Type B pancreatic cell (in vitro differentiated cells): ENCODE measurements around the gene RHOF. TPM values are rescaled to one million over a fixed set of nuclear protein-coding genes. Genes with fewer than 3 reads are reported as not detected.

Experiments
- DNase-seq: peaks from one replicate; pipeline ENCODE4 v3.0.0; 2021; ENCODE audit warnings: mixed read lengths; ENCODE audit not compliant: unreplicated experiment; ENCODE audit errors: extremely low spot score
- H3K27ac Mint-ChIP-seq: 2 replicates; pipeline ENCODE4 v1.8.0; 2021; ENCODE audit warnings: mild to moderate bottlenecking, mixed read lengths
- H3K27me3 Mint-ChIP-seq: 2 replicates; pipeline ENCODE4 v1.8.0; 2021; ENCODE audit warnings: mixed read lengths
- H3K36me3 Mint-ChIP-seq: 2 replicates; pipeline ENCODE4 v1.8.0; 2021; ENCODE audit warnings: mixed read lengths
- H3K4me1 Mint-ChIP-seq: one replicate; pipeline ENCODE4 v1.8.0; 2021; ENCODE audit warnings: mixed read lengths; ENCODE audit not compliant: unreplicated experiment
- H3K4me3 Mint-ChIP-seq: 2 replicates; pipeline ENCODE4 v1.8.0; 2021; ENCODE audit warnings: mild to moderate bottlenecking, mixed read lengths
- H3K9me3 Mint-ChIP-seq: 2 replicates; pipeline ENCODE4 v1.8.0; 2021; ENCODE audit warnings: mixed read lengths
- total RNA-seq: library from RNA; stranded (reverse); gene quantifications from 2 replicates; pipeline ENCODE4 v1.2.1, GENCODE V29; 2021; ENCODE audit warnings: low replicate concordance
- TF ChIP-seq, protein P1 (sequence below): fragments of 200-600 bp; sonication (generic); conservative IDR thresholded peaks from 2 replicates; pipeline ENCODE4 v1.5.0; 2021; ENCODE audit warnings: antibody characterized with exemption, mild to moderate bottlenecking

The RHOF gene
- total RNA-seq, 1 donor from 2014 or later: 26.0 TPM

DNA sequence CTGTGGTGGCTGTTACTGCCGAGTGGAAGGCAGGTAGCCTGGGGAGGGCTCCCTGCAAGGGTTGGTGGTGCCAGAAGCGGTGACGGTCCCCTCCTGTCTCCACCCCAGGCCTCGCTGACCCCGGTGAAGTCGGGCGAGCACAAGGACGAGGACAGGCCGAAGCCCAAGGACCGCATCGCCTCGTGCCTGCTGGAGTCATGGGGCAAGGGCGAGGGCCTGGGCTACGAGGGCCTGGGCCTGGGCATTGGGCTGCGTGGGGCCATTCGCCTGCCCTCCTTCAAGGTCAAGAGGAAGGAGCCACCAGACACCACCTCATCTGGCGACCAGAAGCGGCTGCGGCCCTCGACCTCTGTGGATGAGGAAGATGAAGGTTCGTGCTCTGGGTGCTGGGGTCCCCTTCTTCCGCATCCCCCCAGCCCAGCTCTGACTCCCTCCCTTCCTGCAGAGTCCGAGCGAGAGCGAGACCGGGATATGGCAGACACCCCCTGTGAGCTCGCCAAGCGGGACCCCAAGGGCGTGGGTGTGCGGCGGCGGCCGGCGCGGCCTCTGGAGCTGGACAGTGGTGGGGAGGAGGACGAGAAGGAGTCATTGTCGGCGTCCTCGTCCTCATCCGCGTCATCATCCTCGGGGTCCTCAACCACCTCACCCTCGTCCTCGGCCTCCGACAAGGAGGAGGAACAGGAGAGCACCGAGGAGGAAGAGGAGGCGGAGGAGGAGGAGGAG lies 23.6 kb upstream of the RHOF start:
- Mint-ChIP-seq H3K4me3 (no peak overlapping the region), H3K36me3 (peaks cover 11% of the 10 kb centered on the region), H3K27me3 (no peaks in the 10 kb centered on the region), H3K9me3 (no peaks in the 10 kb centered on the region), H3K27ac (no peak overlapping the region), H3K4me1 (peaks cover 13% of the 10 kb centered on the region)
- TF ChIP-seq, protein P1, sequence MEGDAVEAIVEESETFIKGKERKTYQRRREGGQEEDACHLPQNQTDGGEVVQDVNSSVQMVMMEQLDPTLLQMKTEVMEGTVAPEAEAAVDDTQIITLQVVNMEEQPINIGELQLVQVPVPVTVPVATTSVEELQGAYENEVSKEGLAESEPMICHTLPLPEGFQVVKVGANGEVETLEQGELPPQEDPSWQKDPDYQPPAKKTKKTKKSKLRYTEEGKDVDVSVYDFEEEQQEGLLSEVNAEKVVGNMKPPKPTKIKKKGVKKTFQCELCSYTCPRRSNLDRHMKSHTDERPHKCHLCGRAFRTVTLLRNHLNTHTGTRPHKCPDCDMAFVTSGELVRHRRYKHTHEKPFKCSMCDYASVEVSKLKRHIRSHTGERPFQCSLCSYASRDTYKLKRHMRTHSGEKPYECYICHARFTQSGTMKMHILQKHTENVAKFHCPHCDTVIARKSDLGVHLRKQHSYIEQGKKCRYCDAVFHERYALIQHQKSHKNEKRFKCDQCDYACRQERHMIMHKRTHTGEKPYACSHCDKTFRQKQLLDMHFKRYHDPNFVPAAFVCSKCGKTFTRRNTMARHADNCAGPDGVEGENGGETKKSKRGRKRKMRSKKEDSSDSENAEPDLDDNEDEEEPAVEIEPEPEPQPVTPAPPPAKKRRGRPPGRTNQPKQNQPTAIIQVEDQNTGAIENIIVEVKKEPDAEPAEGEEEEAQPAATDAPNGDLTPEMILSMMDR: no peak
- no peak for DNase-seq

DNA sequence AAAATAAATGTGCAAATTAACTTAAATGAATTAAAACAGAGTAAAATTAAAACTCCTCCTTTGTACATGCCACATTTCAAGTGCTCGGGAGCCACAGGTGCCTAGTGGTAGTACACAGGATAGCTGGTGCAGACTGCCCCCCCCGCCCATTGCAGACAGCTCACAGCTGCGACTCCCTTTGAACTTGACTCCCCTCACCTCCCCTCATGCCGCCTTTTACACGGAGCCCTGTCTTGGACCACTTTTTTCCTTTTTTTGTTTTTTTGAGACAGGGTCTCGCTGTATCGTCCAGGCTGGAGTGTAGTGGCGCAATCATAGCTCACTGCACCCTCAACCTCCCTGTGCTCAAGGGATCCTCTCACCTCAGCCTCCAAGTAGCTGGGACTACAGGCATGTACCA lies 21.8 kb upstream of the RHOF start:
- Mint-ChIP-seq H3K36me3 (peaks cover 6% of the 10 kb centered on the region), H3K27ac (no peak overlapping the region), H3K9me3 (no peaks in the 10 kb centered on the region), H3K4me1 (peaks cover 19% of the 10 kb centered on the region), H3K27me3 (no peaks in the 10 kb centered on the region), H3K4me3 (peak overlapping the region; percentile 57)
- TF ChIP-seq, protein P1: no peak
- DNase-seq: no peak

- TF ChIP-seq, protein P1: no peak
- Mint-ChIP-seq H3K27me3 (no peaks in the 10 kb centered on the region), H3K9me3 (no peaks in the 10 kb centered on the region), H3K27ac (no peak overlapping the region), H3K4me1 (peaks cover 19% of the 10 kb centered on the region), H3K4me3 (no peak overlapping the region), H3K36me3 (peaks cover 8% of the 10 kb centered on the region)
- no peak for DNase-seq
These were observed 21.1 kb upstream of the RHOF start for GRCh38 chr12:121814429-121815119.

GRCh38 chr12:121813951-121814350 lies 20.5 kb upstream of the RHOF start:
- H3K36me3 Mint-ChIP-seq: peaks cover 12% of the 10 kb centered on the region

GRCh38 chr12:121812921-121813896 lies 19.7 kb upstream of the RHOF start:
- TF ChIP-seq, protein P1: no peak
- Mint-ChIP-seq H3K4me3 (peak overlapping the region; percentile 90), H3K9me3 (no peaks in the 10 kb centered on the region), H3K36me3 (peaks cover 12% of the 10 kb centered on the region), H3K27ac (peak overlapping the region; percentile 82), H3K4me1 (peaks cover 19% of the 10 kb centered on the region), H3K27me3 (no peaks in the 10 kb centered on the region)
- DNase-seq: no peak

More at GRCh38 chr12:121813951-121814350, 20.5 kb upstream of the RHOF start:
- Mint-ChIP-seq H3K27me3 (no peaks in the 10 kb centered on the region), H3K9me3 (no peaks in the 10 kb centered on the region), H3K4me3 (no peak overlapping the region), H3K27ac (no peak overlapping the region), H3K4me1 (peaks cover 19% of the 10 kb centered on the region)
- no peak for DNase-seq
- TF ChIP-seq, protein P1: no peak
